ENCODE measurements around the gene UQCRC1. TPM values are rescaled to one million over a fixed set of nuclear protein-coding genes. Genes with fewer than 3 reads are reported as not detected.
A peak's percentile ranks its signal among the peaks of the same experiment; 100 is the strongest.

The UQCRC1 gene
- total RNA-seq, 1 donor from 2014 or later, result 273 TPM

DNA sequence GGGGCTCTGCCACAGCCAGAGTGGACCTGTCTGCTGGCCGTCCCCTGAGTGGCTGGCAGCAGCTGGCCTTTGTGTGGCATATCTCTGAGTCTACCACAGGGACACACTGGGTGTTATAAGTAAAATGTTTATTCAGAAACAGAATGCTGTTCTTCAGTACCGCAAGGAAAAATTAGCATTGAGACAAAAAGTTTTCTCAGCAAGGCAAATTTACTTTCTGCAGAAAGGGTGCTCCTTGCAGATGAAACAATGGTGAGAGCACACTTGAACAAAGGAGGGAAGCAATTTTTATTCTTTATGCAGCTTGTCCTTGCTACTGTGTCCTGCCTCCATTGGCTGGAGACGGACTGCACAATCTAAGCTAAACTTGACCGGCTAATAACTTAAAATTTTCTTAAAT is 8.1 kb upstream of the UQCRC1 start:
- H3K4me3 Mint-ChIP-seq, result no peak overlapping the region
- H3K4me1 Mint-ChIP-seq (ENCODE audit: unreplicated experiment), result no peaks in the 10 kb centered on the region
- H3K36me3 Mint-ChIP-seq, result no peaks in the 10 kb centered on the region
- no peaks in the 10 kb centered on the region for H3K9me3 Mint-ChIP-seq
- H3K27me3 Mint-ChIP-seq, result no peaks in the 10 kb centered on the region
- TF ChIP-seq, protein P1, sequence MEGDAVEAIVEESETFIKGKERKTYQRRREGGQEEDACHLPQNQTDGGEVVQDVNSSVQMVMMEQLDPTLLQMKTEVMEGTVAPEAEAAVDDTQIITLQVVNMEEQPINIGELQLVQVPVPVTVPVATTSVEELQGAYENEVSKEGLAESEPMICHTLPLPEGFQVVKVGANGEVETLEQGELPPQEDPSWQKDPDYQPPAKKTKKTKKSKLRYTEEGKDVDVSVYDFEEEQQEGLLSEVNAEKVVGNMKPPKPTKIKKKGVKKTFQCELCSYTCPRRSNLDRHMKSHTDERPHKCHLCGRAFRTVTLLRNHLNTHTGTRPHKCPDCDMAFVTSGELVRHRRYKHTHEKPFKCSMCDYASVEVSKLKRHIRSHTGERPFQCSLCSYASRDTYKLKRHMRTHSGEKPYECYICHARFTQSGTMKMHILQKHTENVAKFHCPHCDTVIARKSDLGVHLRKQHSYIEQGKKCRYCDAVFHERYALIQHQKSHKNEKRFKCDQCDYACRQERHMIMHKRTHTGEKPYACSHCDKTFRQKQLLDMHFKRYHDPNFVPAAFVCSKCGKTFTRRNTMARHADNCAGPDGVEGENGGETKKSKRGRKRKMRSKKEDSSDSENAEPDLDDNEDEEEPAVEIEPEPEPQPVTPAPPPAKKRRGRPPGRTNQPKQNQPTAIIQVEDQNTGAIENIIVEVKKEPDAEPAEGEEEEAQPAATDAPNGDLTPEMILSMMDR (conservative IDR thresholded peaks at IDR 0.05), result no peak
- H3K27ac Mint-ChIP-seq, result peak overlapping the region; percentile 29
- DNase-seq (ENCODE audit: extremely low spot score, unreplicated experiment), result no peak

GRCh38 chr3:48614044-48614443 is 4.6 kb upstream of the UQCRC1 start:
- no peak overlapping the region for H3K4me3 Mint-ChIP-seq
- H3K27ac Mint-ChIP-seq, result no peak overlapping the region
- no peak for DNase-seq (ENCODE audit: extremely low spot score, unreplicated experiment)
- H3K27me3 Mint-ChIP-seq, result no peaks in the 10 kb centered on the region
- H3K36me3 Mint-ChIP-seq, result no peaks in the 10 kb centered on the region
- TF ChIP-seq, protein P1 (conservative IDR thresholded peaks at IDR 0.05), result no peak
- H3K4me1 Mint-ChIP-seq (ENCODE audit: unreplicated experiment), result peaks cover 5% of the 10 kb centered on the region
- H3K9me3 Mint-ChIP-seq, result no peaks in the 10 kb centered on the region

DNA sequence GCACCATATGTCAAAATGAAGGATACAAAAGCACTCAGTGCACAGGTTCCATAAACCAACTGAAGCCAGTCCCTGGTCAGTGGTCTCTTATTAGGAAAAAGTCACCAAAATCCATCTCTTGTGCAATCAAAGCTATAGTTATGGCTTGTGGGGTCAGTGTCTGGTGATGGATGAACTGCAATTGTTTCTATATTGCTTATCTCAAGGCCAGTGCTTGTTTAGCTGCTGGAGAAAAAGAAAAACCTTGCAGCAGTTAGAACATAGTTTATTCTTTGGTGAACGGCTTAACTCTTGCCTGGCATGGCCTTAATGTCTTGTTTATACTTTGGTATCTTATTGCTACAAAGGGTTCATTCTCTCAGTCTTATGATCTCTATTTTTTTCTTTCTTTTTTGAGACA is 2.9 kb upstream of the UQCRC1 start:
- Mint-ChIP-seq H3K9me3 (no peaks in the 10 kb centered on the region), H3K4me1 (ENCODE audit: unreplicated experiment) (peaks cover 14% of the 10 kb centered on the region)

GRCh38 chr3:48607519-48607918 is 1.9 kb downstream of the UQCRC1 start:
- Mint-ChIP-seq H3K27ac (no peak overlapping the region), H3K4me3 (no peak overlapping the region), H3K36me3 (peaks cover 17% of the 10 kb centered on the region), H3K4me1 (ENCODE audit: unreplicated experiment) (peaks cover 14% of the 10 kb centered on the region), H3K27me3 (no peaks in the 10 kb centered on the region), H3K9me3 (no peaks in the 10 kb centered on the region)
- no peak for DNase-seq (ENCODE audit: extremely low spot score, unreplicated experiment)
- TF ChIP-seq, protein P1 (conservative IDR thresholded peaks at IDR 0.05), result no peak

More for the DNA sequence above, 2.9 kb upstream of the UQCRC1 start:
- H3K27ac Mint-ChIP-seq, result no peak overlapping the region
- peaks cover 5% of the 10 kb centered on the region for H3K36me3 Mint-ChIP-seq
- no peaks in the 10 kb centered on the region for H3K27me3 Mint-ChIP-seq
- no peak for DNase-seq (ENCODE audit: extremely low spot score, unreplicated experiment)
- TF ChIP-seq, protein P1 (conservative IDR thresholded peaks at IDR 0.05), result no peak
- peak overlapping the region; percentile 14 for H3K4me3 Mint-ChIP-seq

- Mint-ChIP-seq H3K9me3 (no peaks in the 10 kb centered on the region), H3K36me3 (peaks cover 20% of the 10 kb centered on the region), H3K4me3 (no peak overlapping the region), H3K4me1 (ENCODE audit: unreplicated experiment) (peaks cover 24% of the 10 kb centered on the region), H3K27me3 (no peaks in the 10 kb centered on the region), H3K27ac (no peak overlapping the region)
- TF ChIP-seq, protein P1 (conservative IDR thresholded peaks at IDR 0.05), result no peak
- no peak for DNase-seq (ENCODE audit: extremely low spot score, unreplicated experiment)
These were observed 7.8 kb downstream of the UQCRC1 start for GRCh38 chr3:48601622-48601994.

All from type B pancreatic cell (in vitro differentiated cells).